Liver (tissue), 9 donors: ENCODE data around the gene FKBP9. TPM values are rescaled to one million over a fixed set of nuclear protein-coding genes. Genes with fewer than 3 reads are reported as not detected.

Source experiments
- DNase-seq: peaks from one replicate; pipeline ENCODE4 v3.0.0-alpha.2; 2017; ENCODE audit warnings: low spot score
- H3K27ac ChIP-seq, 2 donors: one replicate each; pipeline ENCODE4 v1.7.0; 2013; ENCODE audit warnings: inconsistent platforms in 2 of 2, low read length in 2 of 2, control low read depth in 1 of 2, low read depth in 1 of 2, mild to moderate bottlenecking in 1 of 2
- H3K27me3 ChIP-seq, 4 donors: one replicate each; pipeline versions ENCODE4 v1.6.1 to v1.7.0; 2013; ENCODE audit warnings: low read length in 3 of 4, inconsistent platforms in 1 of 4, mild to moderate bottlenecking in 1 of 4, moderate library complexity in 1 of 4; ENCODE audit not compliant: control insufficient read depth in 4 of 4, insufficient read depth in 4 of 4
- H3K36me3 ChIP-seq, 4 donors: one replicate each; pipeline versions ENCODE4 v1.6.1 to v1.7.0; 2013; ENCODE audit warnings: low read length in 3 of 4, mild to moderate bottlenecking in 3 of 4, low read depth in 1 of 4, moderate library complexity in 1 of 4; ENCODE audit not compliant: control insufficient read depth in 4 of 4, insufficient read depth in 3 of 4
- H3K4me1 ChIP-seq, 4 donors: one replicate each; pipeline versions ENCODE4 v1.6.1 to v1.7.0; 2013; ENCODE audit warnings: low read length in 3 of 4, mild to moderate bottlenecking in 3 of 4, moderate library complexity in 1 of 4; ENCODE audit not compliant: control insufficient read depth in 4 of 4, insufficient read depth in 4 of 4
- H3K4me3 ChIP-seq, 3 donors: one replicate each; pipeline versions ENCODE4 v1.6.1 to v1.7.0; 2013; ENCODE audit warnings: low read length in 3 of 3, control low read depth in 1 of 3, low read depth in 1 of 3, mild to moderate bottlenecking in 1 of 3
- H3K9ac ChIP-seq, 2 donors: one replicate each; pipeline ENCODE4 v1.7.0; 2013; ENCODE audit warnings: low read length in 2 of 2, mild to moderate bottlenecking in 2 of 2, moderate library complexity in 2 of 2, control low read depth in 1 of 2, low read depth in 1 of 2
- H3K9me3 ChIP-seq, 4 donors: one replicate each; pipeline versions ENCODE4 v1.6.1 to v1.7.0; 2013; ENCODE audit warnings: low read length in 3 of 4; ENCODE audit not compliant: control insufficient read depth in 4 of 4
- ATF3 ChIP-seq: IDR thresholded peaks from 2 replicates; pipeline ENCODE4 v1.6.1; 2016; ENCODE audit warnings: antibody characterized with exemption
- FOXA1 ChIP-seq: IDR thresholded peaks from 2 replicates; pipeline ENCODE4 v1.6.1; 2016; ENCODE audit warnings: antibody characterized with exemption
- FOXA2 ChIP-seq: IDR thresholded peaks from 2 replicates; pipeline ENCODE4 v1.6.1; 2016; ENCODE audit warnings: antibody characterized with exemption
- GABPA ChIP-seq, 2 donors: IDR thresholded peaks in 1 of 2; conservative IDR thresholded peaks in 1 of 2; 2 replicates each; pipeline ENCODE4 v1.6.1; 2016; ENCODE audit warnings: antibody characterized with exemption in 2 of 2, mild to moderate bottlenecking in 1 of 2, moderate library complexity in 1 of 2
- HNF4A ChIP-seq, 2 donors: conservative IDR thresholded peaks; 2 replicates each; pipeline ENCODE4 v1.6.1; 2016; ENCODE audit warnings: antibody characterized with exemption in 2 of 2, mild to moderate bottlenecking in 2 of 2
- HNF4G ChIP-seq: IDR thresholded peaks from 2 replicates; pipeline ENCODE4 v1.6.1; 2016; ENCODE audit warnings: antibody characterized with exemption
- JUND ChIP-seq, 2 donors: IDR thresholded peaks; 2 replicates each; pipeline ENCODE4 v1.6.1; 2016; ENCODE audit warnings: antibody characterized with exemption in 2 of 2
- NR2F2 ChIP-seq: IDR thresholded peaks from 2 replicates; pipeline ENCODE4 v1.6.1; 2016; ENCODE audit warnings: antibody characterized with exemption
- RAD21 ChIP-seq, 2 donors: IDR thresholded peaks; 2 replicates each; pipeline ENCODE4 v1.6.1; 2016; ENCODE audit warnings: antibody characterized with exemption in 2 of 2, mild to moderate bottlenecking in 2 of 2
- REST ChIP-seq: IDR thresholded peaks from 2 replicates; pipeline ENCODE4 v1.6.1; 2016; ENCODE audit warnings: antibody characterized with exemption, mild to moderate bottlenecking
- RXRA ChIP-seq, 2 donors: IDR thresholded peaks; 2 replicates each; pipeline ENCODE4 v1.6.1; 2017 to 2018; ENCODE audit warnings: antibody characterized with exemption in 2 of 2, mild to moderate bottlenecking in 1 of 2
- SP1 ChIP-seq: IDR thresholded peaks from 2 replicates; pipeline ENCODE4 v1.6.1; 2018; ENCODE audit warnings: antibody characterized with exemption, mild to moderate bottlenecking
- TAF1 ChIP-seq: conservative IDR thresholded peaks from 2 replicates; pipeline ENCODE4 v1.6.1; 2016; ENCODE audit warnings: antibody characterized with exemption, mild to moderate bottlenecking
- YY1 ChIP-seq: IDR thresholded peaks from 2 replicates; pipeline ENCODE4 v1.6.1; 2016; ENCODE audit warnings: antibody characterized with exemption, mild to moderate bottlenecking
- ZBTB33 ChIP-seq: IDR thresholded peaks from 2 replicates; pipeline ENCODE4 v1.6.1; 2016; ENCODE audit warnings: antibody characterized with exemption
- WGBS: extraction: QIAGEN DNeasy Blood & Tissue Kit; methylation state at CpG from one replicate; pipeline ENCODE4 v1.1.7; 2013; 5-methylcytosine and 5-hydroxymethylcytosine counted together
- polyA plus RNA-seq, 2 donors: library from polyadenylated mRNA; stranded (reverse) in 1 of 2; unstranded in 1 of 2; fragments of 200-250 nt in 1 of 2; fragments of >200 nt in 1 of 2; fragmentation: Nextera tagmentation in 1 of 2; extraction: Ambion mirVana in 1 of 2; gene quantifications; one replicate each; pipeline versions ENCODE4 v1.2.1 to v1.2.3, GENCODE V29; 2013 to 2015
- total RNA-seq, 2 donors: library from RNA; depleted of rRNA; stranded (reverse); fragments of >200 nt; gene quantifications; one replicate each; pipeline ENCODE4 v1.2.3, GENCODE V29; 2014
- TF ChIP-seq, protein P1 (sequence below): IDR thresholded peaks from 2 replicates; pipeline ENCODE4 v1.6.1; 2016; ENCODE audit warnings: antibody characterized with exemption
- donor health status: healthy.
- donor health status: healthy.
- donor health status: healthy.
- donor health status: healthy.
- donor health status: healthy.

Gene FKBP9
- total and polyA plus RNA-seq, 4 donors, result 13.7 to 44.8 (median 20.2) TPM

- Histone ChIP-seq H3K9ac (no peak overlapping the region), H3K4me1 (peaks cover 8 to 49% (median 25%) of the 10 kb centered on the region in 4 donors), H3K4me3 (no peak overlapping the region), H3K27ac (no peak overlapping the region), H3K9me3 (no peaks in the 10 kb centered on the region), H3K36me3 (no peaks in the 10 kb centered on the region), H3K27me3 (no peaks in the 10 kb centered on the region)
- TF ChIP-seq ZBTB33 (no peak), FOXA1 (no peak), ATF3 (no peak), NR2F2 (no peak)
- no peak for DNase-seq
- 83% methylated on average over 8 of the region's 8 CpGs for WGBS
Measured at GRCh38 chr7:33041631-33042428, 84.6 kb downstream of the FKBP9 start.

DNA sequence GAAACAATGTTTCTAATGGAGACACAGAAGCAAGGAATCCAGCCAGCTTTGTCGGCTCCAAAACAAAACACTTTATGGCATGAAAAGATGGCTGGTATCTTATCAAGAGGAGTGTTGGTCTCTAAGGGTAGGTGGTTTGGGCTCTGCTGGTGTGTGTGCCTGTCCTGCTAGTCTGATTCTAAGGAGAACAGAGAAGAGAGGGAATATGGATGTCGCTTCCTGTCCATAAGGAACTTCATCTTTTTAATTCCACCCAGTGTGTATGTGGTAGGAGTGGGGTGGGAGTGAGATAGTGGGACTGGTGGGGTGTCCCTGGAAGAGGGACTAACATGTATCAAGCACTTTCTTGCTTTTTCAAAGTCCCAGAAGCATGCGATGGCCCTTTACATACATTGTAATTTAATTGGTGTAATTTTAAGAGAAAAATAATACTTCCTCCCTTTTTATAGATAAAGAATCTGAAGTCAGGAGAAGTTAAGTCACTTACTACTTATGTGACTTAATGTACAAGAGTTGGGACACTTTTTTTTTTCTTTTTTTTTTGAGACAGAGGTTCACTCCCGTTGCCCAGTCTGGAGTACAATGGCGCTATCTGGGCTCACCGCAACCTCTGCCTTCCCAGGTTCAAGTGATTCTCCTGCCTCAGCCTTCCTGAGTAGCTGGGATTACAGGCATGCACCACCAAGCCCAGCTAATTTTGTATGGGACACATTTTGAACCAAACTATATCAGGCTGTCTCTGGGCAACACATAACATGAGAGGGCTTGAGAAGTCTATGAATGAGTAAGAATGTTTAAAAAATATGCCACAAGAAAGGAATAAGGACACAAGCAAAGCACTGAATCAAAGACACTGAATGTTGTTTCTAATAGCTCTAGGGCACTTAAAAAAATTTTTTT lies 86.5 kb downstream of the FKBP9 start:
- no peaks in the 10 kb centered on the region for H3K36me3 ChIP-seq
- H3K4me3 ChIP-seq, result peak overlapping the region in 1 of 3 donors; percentile 21
- WGBS, result 63% methylated on average over 6 of the region's 6 CpGs
- peak overlapping the region; percentile 90 for H3K27ac ChIP-seq
- H3K9me3 ChIP-seq, result no peaks in the 10 kb centered on the region
- no peaks in the 10 kb centered on the region for H3K27me3 ChIP-seq
- peak in 1 of 2 donors; percentile 31 for TF ChIP-seq JUND (IDR thresholded peaks at IDR 0.05)
- TF ChIP-seq, protein P1, sequence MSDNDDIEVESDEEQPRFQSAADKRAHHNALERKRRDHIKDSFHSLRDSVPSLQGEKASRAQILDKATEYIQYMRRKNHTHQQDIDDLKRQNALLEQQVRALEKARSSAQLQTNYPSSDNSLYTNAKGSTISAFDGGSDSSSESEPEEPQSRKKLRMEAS, result no peak
- H3K4me1 ChIP-seq, result peaks cover 8 to 38% (median 20%) of the 10 kb centered on the region in 4 donors
- no peak for DNase-seq
- peak overlapping the region in 1 of 2 donors; percentile 79 for H3K9ac ChIP-seq

DNA sequence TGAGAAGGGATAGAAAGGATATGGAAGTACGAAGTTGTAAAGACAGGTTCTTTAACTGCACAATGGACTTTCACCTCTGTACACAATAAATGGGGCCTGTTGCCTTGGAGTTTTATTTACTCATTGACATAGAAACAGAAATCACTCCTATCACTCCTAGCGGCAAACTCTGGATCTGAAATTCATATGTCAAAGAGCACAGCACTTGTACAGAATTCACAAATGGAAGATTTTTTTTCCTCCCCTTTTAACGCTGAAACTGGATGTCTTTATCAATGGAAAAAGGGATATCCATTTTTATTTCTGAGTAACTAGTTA lies 87.1 kb downstream of the FKBP9 start:
- Histone ChIP-seq H3K27ac (peak overlapping the region; percentile 90), H3K36me3 (no peaks in the 10 kb centered on the region), H3K4me3 (no peak overlapping the region)
- TF ChIP-seq SP1 (peak; percentile 99), ZBTB33 (no peak), YY1 (peak; percentile 76), HNF4G (peak; percentile 90), REST (peak; percentile 41), RXRA (IDR thresholded peaks at IDR 0.05) (peak; percentile 48 to 64), GABPA (IDR thresholded peaks at IDR 0.05 in 1 of 2, conservative IDR thresholded peaks at IDR 0.05 in 1 of 2) (no peak), FOXA2 (peak; percentile 61), NR2F2 (no peak), FOXA1 (no peak), JUND (IDR thresholded peaks at IDR 0.05) (peak in 1 of 2 donors; percentile 43), HNF4A (conservative IDR thresholded peaks at IDR 0.05) (peak; percentile 93 to 94), TAF1 (no peak), RAD21 (IDR thresholded peaks at IDR 0.05) (peak; percentile 43 to 61), ATF3 (peak; percentile 30)
- TF ChIP-seq, protein P1, result peak; percentile 17

More for the DNA sequence above, 87.1 kb downstream of the FKBP9 start:
- H3K9me3 ChIP-seq, result no peaks in the 10 kb centered on the region
- peak overlapping the region in 1 of 2 donors; percentile 79 for H3K9ac ChIP-seq
- no peaks in the 10 kb centered on the region for H3K27me3 ChIP-seq
- DNase-seq, result no peak
- H3K4me1 ChIP-seq, result peaks cover 8 to 33% (median 17%) of the 10 kb centered on the region in 4 donors
- WGBS, result 18% methylated on average over 3 of the region's 3 CpGs
